ENCODE measurements around the gene RGS10.
"Not testable (repeated sequence)": the region's sequence is repeated elsewhere in the genome, so short reads cannot be mapped to it uniquely, and the experiment has no call there.

RGS10 gene

DNA sequence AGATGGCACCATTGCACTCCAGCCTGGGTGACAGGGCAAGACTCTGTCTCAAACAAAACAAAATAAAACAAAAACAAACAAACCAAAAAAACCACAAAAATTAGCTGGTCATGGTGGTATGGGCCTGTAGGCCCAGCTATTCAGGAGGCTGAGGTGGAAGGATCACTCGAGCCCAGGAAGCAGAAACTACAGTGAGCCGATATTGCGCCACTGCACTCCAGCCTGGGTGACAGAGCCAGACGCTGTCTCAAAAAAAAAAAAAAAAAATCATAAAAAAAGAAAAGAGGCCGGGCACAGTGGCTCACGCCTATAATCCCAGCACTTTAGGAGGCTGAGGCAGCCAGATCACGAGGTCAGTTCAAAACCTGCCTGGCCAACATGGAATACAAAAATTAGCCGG, 9.7 kb downstream of the RGS10 start:
- H3K9me3 Mint-ChIP-seq, H3K4me3 Mint-ChIP-seq, DNase-seq, H3K27me3 Mint-ChIP-seq: not testable (repeated sequence)
- H3K36me3 Mint-ChIP-seq (ENCODE audit: low read depth): peaks cover 79% of the 10 kb centered on the region
- H3K4me1 Mint-ChIP-seq (ENCODE audit: low read depth): peaks cover 85% of the 10 kb centered on the region
- H3K27ac Mint-ChIP-seq: peak overlapping the region; percentile 80

DNA sequence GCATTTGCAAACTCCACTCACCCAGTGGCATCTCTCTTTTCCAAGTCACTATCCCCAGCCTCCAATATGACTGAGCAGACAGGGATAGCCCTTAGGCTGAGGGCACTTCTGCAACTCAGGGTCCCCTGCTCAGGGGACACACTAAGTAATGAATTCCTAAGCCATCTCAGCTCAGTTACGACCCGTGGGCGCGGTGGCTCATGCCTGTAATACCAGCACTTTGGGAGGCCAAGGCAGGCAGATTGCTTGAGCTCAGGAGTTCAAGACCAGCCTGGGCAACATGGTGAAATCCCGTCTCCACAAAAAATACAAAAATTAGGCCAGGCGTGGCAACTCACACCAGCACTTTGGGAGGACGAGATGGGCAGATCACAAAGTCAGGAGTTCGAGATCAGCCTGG, 10.3 kb downstream of the RGS10 start:
- not testable (repeated sequence) for H3K4me3 Mint-ChIP-seq, H3K27me3 Mint-ChIP-seq, H3K9me3 Mint-ChIP-seq, DNase-seq
- H3K36me3 Mint-ChIP-seq (ENCODE audit: low read depth): peaks cover 79% of the 10 kb centered on the region
- peak overlapping the region; percentile 80 for H3K27ac Mint-ChIP-seq
- peaks cover 85% of the 10 kb centered on the region for H3K4me1 Mint-ChIP-seq (ENCODE audit: low read depth)

DNA sequence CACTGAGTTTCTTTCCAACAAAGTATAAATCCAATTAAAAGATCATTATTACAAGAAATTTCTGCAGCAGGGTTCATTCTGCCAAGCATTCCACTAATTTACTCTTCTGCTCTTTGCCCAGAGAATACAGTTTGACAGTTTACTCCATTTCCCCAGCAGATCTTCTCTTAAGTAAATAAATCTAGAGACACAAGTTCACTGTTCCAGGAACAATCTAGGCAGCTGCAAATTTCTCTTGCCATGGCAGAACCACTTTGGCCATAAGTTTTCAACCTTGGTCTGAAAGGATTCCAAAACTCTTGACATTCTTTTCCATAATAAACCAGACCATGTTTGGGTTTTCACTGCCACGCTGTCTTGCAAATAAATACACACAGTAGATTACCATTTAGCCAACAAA, 11.5 kb downstream of the RGS10 start:
- DNase-seq: no peak
- Mint-ChIP-seq H3K27ac (peak overlapping the region; percentile 0), H3K27me3 (no peaks in the 10 kb centered on the region), H3K9me3 (no peaks in the 10 kb centered on the region), H3K4me1 (ENCODE audit: low read depth) (peaks cover 82% of the 10 kb centered on the region), H3K4me3 (no peak overlapping the region), H3K36me3 (ENCODE audit: low read depth) (peaks cover 79% of the 10 kb centered on the region)

DNA sequence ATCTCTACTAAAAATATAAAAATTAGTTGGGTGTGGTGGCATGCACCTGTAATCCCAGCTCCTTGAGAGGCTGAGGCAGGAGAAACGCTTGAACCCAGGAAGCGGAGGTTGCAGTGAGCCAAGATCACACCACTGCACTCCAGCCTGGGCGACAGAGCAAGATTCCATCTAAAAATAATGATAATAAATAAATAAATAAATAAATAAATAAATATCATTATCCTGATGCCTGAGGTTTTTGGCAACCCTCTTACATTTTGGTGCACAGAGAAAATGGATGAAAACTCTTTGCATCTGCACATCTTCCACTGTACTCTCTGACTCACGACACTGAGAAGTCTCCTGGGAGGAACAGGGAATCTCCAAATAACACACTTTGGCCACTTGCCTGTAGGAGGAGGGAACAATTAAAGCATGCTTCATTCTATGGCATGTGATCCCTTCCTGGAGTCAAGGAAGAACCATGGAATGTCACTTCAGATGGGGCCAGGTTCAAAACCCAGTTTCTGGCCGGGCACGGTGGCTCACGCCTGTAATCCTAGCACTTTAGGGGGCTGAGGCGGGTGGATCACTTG, 13.8 kb downstream of the RGS10 start:
- Mint-ChIP-seq H3K36me3 (ENCODE audit: low read depth) (peaks cover 84% of the 10 kb centered on the region), H3K27ac (peak overlapping the region; percentile 77), H3K4me1 (ENCODE audit: low read depth) (peaks cover 84% of the 10 kb centered on the region)
- not testable (repeated sequence) for H3K27me3 Mint-ChIP-seq, H3K9me3 Mint-ChIP-seq, H3K4me3 Mint-ChIP-seq, DNase-seq

GRCh38 chr10:119526621-119527592, 15.6 kb downstream of the RGS10 start:
- Mint-ChIP-seq H3K27ac (peak overlapping the region; percentile 81), H3K4me1 (ENCODE audit: low read depth) (peaks cover 84% of the 10 kb centered on the region), H3K9me3 (no peaks in the 10 kb centered on the region), H3K36me3 (ENCODE audit: low read depth) (peaks cover 88% of the 10 kb centered on the region), H3K27me3 (no peaks in the 10 kb centered on the region), H3K4me3 (no peak overlapping the region)
- peak; percentile 28 for DNase-seq

DNA sequence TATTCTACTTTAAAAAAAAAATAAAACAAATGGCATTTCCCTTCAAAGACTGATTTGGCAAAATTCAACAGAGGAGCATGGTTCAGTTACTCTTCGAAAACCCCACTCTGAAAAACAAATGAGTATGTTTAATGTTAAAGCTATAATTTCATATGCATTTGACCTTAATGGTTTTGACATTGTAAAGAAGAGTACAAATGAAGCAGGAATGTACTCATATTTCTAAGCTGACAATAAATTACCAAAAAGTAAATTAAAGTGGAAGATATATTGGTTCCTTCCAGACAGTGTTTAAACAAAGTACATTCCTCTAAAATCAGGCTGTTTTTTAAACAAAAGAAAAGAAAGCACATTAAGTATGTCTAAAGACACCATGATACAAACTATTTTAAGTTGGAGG, 16.4 kb downstream of the RGS10 start:
- no peaks in the 10 kb centered on the region for H3K27me3 Mint-ChIP-seq
- H3K27ac Mint-ChIP-seq: peak overlapping the region; percentile 64
- H3K36me3 Mint-ChIP-seq (ENCODE audit: low read depth): peaks cover 88% of the 10 kb centered on the region
- peaks cover 82% of the 10 kb centered on the region for H3K4me1 Mint-ChIP-seq (ENCODE audit: low read depth)
- H3K9me3 Mint-ChIP-seq: no peaks in the 10 kb centered on the region
- H3K4me3 Mint-ChIP-seq: no peak overlapping the region
- no peak for DNase-seq

- Mint-ChIP-seq H3K4me1 (ENCODE audit: low read depth) (peaks cover 83% of the 10 kb centered on the region), H3K27ac (peak overlapping the region; percentile 64), H3K27me3 (no peaks in the 10 kb centered on the region), H3K4me3 (no peak overlapping the region), H3K9me3 (no peaks in the 10 kb centered on the region), H3K36me3 (ENCODE audit: low read depth) (peaks cover 93% of the 10 kb centered on the region)
- peak; percentile 7 for DNase-seq
Measured at GRCh38 chr10:119525116-119525515, 17.4 kb downstream of the RGS10 start.

DNA sequence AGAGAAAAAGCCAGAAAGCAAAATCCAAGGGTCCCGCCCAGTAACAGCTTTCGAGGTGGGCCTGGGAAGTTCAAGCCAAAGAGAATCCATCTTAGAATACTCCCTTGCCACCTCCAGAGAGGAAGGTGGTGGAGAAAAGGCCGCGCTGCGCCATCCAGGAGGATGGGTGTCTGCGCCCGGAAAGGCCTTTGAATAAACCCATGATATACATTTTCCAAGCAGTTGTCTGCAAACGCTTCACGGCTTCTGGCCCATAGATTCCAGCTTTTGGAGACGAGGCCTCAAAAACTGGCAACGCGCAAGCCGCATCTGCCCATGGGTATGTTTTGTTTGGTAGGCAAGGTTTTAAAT, 17.8 kb downstream of the RGS10 start:
- peaks cover 86% of the 10 kb centered on the region for H3K4me1 Mint-ChIP-seq (ENCODE audit: low read depth)
- no peaks in the 10 kb centered on the region for H3K27me3 Mint-ChIP-seq
- no peaks in the 10 kb centered on the region for H3K9me3 Mint-ChIP-seq
- peaks cover 96% of the 10 kb centered on the region for H3K36me3 Mint-ChIP-seq (ENCODE audit: low read depth)
- DNase-seq: no peak
- no peak overlapping the region for H3K4me3 Mint-ChIP-seq
- H3K27ac Mint-ChIP-seq: peak overlapping the region; percentile 64

DNA sequence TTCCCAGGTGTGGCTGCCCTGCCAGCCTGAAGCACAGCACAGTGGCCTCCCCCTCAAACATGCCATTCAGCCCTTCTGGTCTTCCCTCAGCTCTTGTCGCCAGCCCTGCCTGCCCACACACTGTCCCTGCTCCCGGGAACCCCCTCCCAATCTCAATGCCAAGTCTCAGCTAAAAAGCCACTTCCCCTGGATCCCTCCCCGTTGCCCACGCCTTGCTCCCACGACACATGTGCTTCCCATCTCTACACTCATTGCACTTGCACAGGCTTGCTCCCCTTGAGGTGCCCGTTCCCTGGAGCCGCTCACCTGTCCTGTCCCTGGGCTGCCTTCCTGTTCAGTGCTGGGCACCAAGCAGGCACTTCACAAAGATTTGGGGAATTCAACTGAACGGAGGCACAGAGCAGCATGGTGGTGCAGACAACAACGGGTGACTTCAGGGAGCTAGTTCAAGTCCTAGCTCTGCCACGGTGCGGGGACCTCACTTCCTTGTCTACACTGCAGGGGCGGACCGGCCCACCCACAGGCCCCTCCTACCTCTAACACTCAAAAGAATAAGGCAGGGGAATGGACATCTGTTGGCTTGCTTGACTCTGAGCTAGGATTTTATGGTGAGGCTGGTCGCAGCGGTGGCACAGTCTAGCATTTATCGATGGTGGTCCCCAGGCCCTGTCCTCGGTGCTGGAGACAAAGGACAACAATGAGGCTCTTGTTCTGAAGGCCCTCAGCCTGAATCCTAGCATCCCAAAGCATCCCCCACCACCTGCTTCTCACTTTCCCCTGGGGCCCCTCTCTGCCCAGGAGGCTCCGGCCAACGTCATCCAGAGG, 18.4 kb downstream of the RGS10 start:
- Mint-ChIP-seq H3K4me1 (ENCODE audit: low read depth) (peaks cover 84% of the 10 kb centered on the region), H3K36me3 (ENCODE audit: low read depth) (peaks cover 92% of the 10 kb centered on the region), H3K27me3 (no peaks in the 10 kb centered on the region), H3K27ac (peak overlapping the region; percentile 84), H3K9me3 (no peaks in the 10 kb centered on the region), H3K4me3 (no peak overlapping the region)
- peak; percentile 27 for DNase-seq

DNA sequence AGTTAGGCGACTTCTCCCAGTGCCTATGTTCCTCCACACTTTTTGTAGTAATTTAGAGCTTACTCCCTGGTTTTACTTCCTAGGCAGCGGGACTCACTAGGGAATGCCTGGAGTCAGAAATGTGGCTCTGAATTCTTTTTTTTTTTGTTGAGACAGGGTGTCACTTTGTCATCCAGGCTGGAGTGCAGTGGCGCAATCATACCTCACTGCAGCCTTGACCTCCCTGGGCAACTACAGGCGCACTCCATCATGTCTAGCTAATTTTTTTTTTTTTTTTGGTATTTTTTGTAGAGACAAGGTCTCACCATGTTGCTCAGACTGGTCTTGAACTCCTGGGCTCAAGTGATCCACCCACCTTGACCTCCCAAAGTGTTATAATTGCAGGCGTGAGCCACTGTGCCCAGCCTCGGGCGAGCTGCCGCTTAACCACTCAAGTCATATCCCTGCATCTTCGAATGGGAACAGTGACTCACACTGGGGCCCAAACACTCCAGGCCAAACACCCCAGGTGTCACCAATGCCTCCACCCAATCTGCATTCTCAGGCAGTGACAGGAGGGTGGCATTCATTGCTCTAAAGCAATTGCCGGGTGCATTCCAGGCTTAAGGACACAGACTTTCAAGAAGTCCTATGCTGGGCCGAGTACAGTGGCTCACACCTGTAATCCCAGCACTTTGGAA, 19.6 kb downstream of the RGS10 start:
- DNase-seq: peak; percentile 34
- Mint-ChIP-seq H3K27ac (peak overlapping the region; percentile 84), H3K9me3 (no peaks in the 10 kb centered on the region), H3K4me3 (no peak overlapping the region), H3K27me3 (no peaks in the 10 kb centered on the region), H3K36me3 (ENCODE audit: low read depth) (peaks cover 95% of the 10 kb centered on the region), H3K4me1 (ENCODE audit: low read depth) (peaks cover 86% of the 10 kb centered on the region)

- Mint-ChIP-seq H3K4me3 (no peak overlapping the region), H3K36me3 (ENCODE audit: low read depth) (peaks cover 94% of the 10 kb centered on the region), H3K27ac (peak overlapping the region; percentile 79), H3K9me3 (no peaks in the 10 kb centered on the region), H3K4me1 (ENCODE audit: low read depth) (peaks cover 86% of the 10 kb centered on the region), H3K27me3 (no peaks in the 10 kb centered on the region)
- DNase-seq: no peak
Measured at GRCh38 chr10:119521443-119522204, 20.9 kb downstream of the RGS10 start.

DNA sequence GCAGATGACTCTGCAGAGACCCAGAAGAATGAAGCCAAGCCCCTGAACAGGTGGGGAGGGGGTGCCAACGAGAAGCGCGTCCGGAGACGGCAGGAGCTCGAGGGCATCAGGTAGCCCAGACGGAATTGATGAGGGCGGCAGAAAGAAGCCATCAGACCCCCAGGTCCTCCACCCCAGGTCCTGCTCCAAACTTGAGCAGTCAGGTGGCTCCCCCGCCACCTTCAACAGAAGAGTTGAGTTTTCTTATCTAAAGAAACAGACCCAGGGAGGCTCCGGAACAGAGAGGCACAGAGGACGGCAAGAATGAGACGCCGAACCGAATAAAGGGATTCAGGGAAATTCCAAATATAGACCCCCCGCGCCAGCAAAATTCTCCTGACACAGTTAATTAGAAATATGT, 22.2 kb downstream of the RGS10 start:
- H3K27me3 Mint-ChIP-seq: no peaks in the 10 kb centered on the region
- no peak for DNase-seq

DNA sequence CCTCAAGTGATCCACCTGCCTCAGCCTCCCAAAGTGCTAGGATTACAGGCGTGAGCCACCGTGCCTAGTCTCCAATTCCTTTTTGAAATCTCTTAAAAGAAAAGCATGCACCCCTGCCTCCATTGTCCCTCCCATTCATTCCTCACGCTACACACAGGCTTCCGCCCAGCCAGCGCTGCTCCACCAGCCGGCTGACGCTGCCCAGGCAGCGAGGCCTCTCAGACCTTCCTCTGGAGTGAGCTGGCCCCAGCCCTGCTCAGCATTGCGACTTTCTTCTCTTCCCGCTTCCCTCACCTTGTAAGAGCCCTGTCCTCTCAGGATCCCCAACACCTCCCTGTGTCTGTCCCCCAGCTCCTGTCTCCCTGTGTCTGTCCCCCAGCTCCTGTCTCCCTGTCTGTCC, 23.6 kb downstream of the RGS10 start:
- Mint-ChIP-seq H3K27ac (peak overlapping the region; percentile 96), H3K9me3 (no peaks in the 10 kb centered on the region), H3K4me3 (peak overlapping the region; percentile 10), H3K4me1 (ENCODE audit: low read depth) (peaks cover 85% of the 10 kb centered on the region), H3K27me3 (no peaks in the 10 kb centered on the region), H3K36me3 (ENCODE audit: low read depth) (peaks cover 94% of the 10 kb centered on the region)
- DNase-seq: peak; percentile 34

More for the DNA sequence above, 22.2 kb downstream of the RGS10 start:
- H3K36me3 Mint-ChIP-seq (ENCODE audit: low read depth): peaks cover 94% of the 10 kb centered on the region
- H3K4me1 Mint-ChIP-seq (ENCODE audit: low read depth): peaks cover 90% of the 10 kb centered on the region
- H3K27ac Mint-ChIP-seq: peak overlapping the region; percentile 96
- H3K9me3 Mint-ChIP-seq: no peaks in the 10 kb centered on the region
- no peak overlapping the region for H3K4me3 Mint-ChIP-seq

All from activated T-cell treated with anti-CD3 and anti-CD28 coated beads, Interleukin-2, amount 50 U/mL, for 24 hours (primary cell).